NCI-H2081 (cell line): Measurements from ENCODE around the gene BCAT1.
A peak's percentile ranks its signal among the peaks of the same experiment; 100 is the strongest.
"Not testable (repeated sequence)": the region's sequence is repeated elsewhere in the genome, so short reads cannot be mapped to it uniquely, and the experiment has no call there.

ENCODE experiments used
- DNase-seq, 2 experiments: peaks; one replicate each; lab custom pipeline; 2025; lab: John Stamatoyannopoulos, UW

The BCAT1 gene

DNA sequence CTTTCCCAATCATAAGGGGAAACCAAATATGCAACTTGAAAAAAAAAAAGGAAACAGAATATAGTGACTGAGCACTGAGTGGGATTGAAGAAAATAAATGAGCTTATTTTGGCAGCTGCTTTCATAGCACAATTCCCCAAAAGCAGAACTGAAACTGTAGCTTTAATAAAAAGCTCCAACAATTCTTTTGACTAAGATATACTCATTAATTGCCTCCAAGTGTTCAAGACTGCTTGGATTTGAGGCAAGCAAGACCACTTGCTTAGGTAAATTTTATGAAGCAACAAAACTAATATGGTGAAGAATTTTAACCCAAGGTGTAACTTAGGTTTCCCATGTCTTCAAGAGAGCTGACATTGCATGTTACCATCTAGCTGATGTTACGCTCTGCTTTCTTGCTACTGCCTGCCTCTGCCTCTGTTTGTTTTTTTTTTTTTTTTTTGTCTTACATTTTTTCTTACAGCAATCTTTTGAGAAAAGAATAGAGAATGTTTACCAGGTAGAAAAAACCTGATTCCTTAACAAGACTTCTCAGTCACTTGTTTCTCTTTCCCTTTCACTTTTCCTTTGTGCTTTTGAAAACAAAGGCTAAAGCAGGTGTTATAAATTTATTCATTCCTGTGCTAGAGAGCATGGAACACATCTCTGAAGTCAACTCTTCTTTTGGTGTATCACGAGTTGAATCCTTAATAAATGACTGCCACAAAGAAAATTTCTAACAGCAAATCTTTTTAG is 134.4 kb downstream of the BCAT1 start:
- no peak for DNase-seq

- no peak for DNase-seq
Observed at GRCh38 chr12:24810378-24810777, 138.5 kb downstream of the BCAT1 start.

DNA sequence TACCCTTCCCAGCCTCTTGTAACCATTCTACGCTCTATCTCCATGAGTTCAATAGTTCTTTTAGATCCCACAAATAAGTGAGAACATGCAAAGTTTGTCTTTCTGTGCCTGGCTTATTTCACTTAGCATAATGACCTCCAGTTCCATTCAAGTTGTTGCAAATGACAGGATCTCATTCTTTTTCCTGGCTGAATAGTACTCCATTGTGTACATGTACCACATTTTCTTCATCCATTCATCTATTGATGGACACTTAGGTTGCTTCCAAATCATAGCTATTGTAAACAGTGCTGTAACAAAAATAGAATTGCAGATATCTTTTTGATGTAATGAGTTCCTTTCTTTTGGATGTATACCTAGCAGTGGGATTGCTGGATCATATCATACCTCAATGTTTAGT is 139.6 kb downstream of the BCAT1 start:
- not testable (repeated sequence) for DNase-seq

- no peak for DNase-seq
Observed at GRCh38 chr12:24808651-24809050, 140.2 kb downstream of the BCAT1 start.

GRCh38 chr12:24806386-24806785 is 142.5 kb downstream of the BCAT1 start:
- DNase-seq: no peak

- DNase-seq: no peak
Observed at GRCh38 chr12:24803430-24804245, 145.3 kb downstream of the BCAT1 start.

DNA sequence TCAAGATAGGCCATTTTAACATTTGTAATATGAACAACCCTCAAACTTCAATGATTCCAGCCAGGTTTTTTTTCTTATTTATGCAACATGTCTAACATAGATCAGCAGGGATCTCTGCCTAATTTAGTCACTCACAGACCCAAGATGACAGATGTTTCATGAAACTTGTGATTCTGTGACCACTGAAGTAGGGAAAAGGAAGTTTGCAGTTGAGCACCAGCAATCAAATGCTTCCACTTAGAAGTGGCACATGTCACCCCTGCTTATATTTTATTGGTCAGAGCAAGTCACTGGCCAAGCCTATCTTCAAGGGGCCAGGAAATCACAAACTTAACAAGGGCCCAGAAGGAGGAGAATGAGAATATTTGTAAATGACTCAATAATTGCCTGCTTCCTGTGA is 150.6 kb downstream of the BCAT1 start:
- no peak for DNase-seq

GRCh38 chr12:24797901-24798300 is 151.0 kb downstream of the BCAT1 start:
- no peak for DNase-seq

GRCh38 chr12:24796876-24797275 is 152.0 kb downstream of the BCAT1 start:
- DNase-seq: no peak

GRCh38 chr12:24795699-24796347 is 153.1 kb downstream of the BCAT1 start:
- DNase-seq: no peak

- no peak for DNase-seq
Observed at GRCh38 chr12:24791622-24792021, 157.3 kb downstream of the BCAT1 start.

GRCh38 chr12:24788886-24789285 is 160.0 kb downstream of the BCAT1 start:
- DNase-seq: no peak

- peak in 1 of 2 experiments; percentile 10 for DNase-seq
Observed at GRCh38 chr12:24780697-24781368, 168.1 kb downstream of the BCAT1 start.

DNA sequence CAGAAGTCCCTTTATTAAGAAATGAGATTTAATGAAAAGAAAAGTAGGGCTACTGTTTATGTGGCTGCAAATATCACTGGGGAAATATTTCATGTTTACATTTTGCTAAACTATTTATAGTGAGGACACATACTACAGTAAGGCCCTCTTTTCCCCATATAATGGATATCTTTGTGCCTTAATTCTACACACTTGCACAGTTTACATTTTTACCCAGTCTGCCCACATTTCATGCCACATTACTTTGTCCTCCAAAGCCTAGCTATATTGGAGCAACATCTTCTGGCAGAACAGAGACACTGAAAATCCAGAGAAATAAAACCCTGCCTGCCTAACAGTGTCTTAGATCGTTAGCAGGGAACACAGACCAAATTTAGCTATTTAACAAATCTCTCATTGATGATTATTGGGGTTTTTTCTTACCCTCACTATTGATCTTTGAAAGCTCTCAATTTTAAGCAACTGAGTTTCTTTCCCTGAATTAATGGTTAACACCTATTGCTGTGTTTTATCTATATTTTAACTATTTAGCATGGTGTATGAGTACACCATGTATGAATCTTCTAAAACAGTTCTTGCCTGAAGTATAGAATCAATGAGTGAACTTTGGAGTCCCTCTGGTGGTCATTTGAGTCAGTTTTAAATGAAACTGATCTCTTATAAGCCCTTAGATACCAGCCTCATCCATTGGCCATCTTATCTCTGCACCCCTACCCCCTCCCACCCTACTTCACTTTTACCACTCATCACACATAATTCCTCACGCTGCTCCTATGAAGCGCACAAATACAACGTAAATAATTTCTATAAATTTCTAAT is 170.2 kb downstream of the BCAT1 start:
- DNase-seq: peak; percentile 20 to 31

DNA sequence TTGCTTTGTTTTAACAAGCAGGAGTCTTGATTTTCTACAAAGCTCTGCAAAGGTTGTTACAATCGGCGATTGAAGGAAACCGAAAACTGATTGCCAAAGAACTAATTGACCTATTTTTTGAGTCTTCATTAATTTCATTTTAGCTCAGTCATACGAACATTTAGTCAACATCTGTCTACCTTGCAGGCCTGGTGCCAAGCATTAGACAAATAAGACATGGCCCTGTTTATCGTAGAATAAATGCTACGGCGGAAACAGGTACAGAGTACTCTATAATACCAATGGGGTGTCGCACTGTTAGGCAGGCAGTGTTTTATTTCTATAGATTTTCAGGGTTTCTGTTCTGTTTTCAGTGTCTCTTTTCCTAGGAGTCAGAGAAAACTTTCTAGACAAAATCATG is 171.5 kb downstream of the BCAT1 start:
- peak in 1 of 2 experiments; percentile 16 for DNase-seq

DNA sequence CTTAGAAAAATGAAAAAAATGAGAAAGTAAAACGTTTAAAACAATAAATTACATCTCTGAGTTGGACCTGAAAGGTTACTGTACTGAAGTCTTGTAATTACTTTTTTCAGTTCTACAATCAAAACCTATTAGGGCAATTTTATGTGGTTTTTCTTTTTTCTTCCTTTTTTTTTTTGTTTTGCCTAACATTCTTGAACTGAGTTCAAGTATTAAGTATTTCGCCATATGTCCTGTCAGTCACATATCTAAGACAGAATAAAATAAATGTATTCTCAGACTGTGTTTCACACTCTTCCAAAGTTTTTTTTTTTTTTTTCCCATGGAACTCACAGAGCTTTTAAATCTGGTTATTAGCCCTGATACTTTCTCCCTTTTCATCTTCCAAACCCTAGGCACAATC is 172.0 kb downstream of the BCAT1 start:
- no peak for DNase-seq

DNA sequence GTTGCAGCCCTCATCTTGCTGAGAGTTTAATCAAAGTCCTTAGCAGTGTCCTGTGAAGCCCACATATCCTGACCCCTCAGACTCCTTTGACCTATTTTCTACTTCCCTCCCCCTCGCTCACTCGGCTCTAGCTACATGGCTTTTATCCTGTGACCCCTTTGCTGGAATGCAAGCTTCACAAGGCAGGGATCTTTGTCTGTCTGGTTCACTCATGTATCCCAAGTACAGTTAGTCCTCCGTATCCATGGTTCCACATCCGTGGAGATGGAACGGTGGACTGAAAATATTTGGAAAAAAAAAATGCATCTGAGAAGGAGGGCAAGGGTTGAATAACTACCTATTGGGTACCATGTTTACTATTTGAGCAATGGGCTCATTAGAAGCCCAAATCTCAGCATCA is 173.8 kb downstream of the BCAT1 start:
- DNase-seq: no peak

- no peak for DNase-seq
Observed at GRCh38 chr12:24773996-24774395, 174.9 kb downstream of the BCAT1 start.

- no peak for DNase-seq
Observed at GRCh38 chr12:24772813-24773212, 176.1 kb downstream of the BCAT1 start.

DNA sequence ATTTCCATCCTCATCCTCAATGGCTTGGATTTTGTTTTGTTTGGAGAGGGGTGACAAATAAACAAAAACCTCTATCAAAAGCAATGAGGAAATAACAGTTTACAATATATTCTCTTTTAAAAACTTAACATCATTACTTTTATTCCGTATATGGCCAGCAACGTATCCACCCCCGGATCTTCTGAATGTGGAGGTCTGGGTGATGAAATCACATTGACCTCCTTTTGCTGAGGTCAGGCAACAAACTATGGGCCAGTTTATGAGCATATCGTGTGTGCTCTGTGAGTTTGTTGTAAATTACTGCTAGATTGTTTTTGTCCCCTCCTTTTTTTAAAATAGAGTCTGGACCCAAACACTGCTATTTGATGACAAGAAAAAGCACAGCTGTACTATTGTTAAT is 178.1 kb downstream of the BCAT1 start:
- no peak for DNase-seq

GRCh38 chr12:24770334-24770733 is 178.6 kb downstream of the BCAT1 start:
- DNase-seq: no peak
